Thyroid gland (tissue), 4 donors: ENCODE results near the gene ALPI. TPM values are rescaled to one million over a fixed set of nuclear protein-coding genes. Genes with fewer than 3 reads are reported as not detected.

Experiments used
- DNase-seq, 2 donors: peaks; one replicate each; pipeline ENCODE4 v3.0.0-alpha.2; 2019
- H3K27ac ChIP-seq, 3 donors: fragments of 200-600 bp; sonication (generic); 1 replicate in 2 of 3; 2 replicates in 1 of 3; pipeline ENCODE4 v1.5.1; 2016 to 2019; ENCODE audit warnings: mild to moderate bottlenecking in 1 of 3, moderate library complexity in 1 of 3
- H3K27me3 ChIP-seq: fragments of 200-600 bp; sonication (generic); one replicate; pipeline ENCODE4 v1.5.1; 2019
- H3K36me3 ChIP-seq, 2 donors: fragments of 200-600 bp; sonication (generic); one replicate each; pipeline ENCODE4 v1.5.1; 2016 to 2019
- H3K4me1 ChIP-seq, 2 donors: fragments of 200-600 bp; sonication (generic); one replicate each; pipeline ENCODE4 v1.5.1; 2017 to 2019
- H3K4me3 ChIP-seq, 3 donors: fragments of 200-600 bp; sonication (generic); replicated peaks in 1 of 3; 1 replicate in 2 of 3; 2 replicates in 1 of 3; pipeline ENCODE4 v1.5.1; 2016; ENCODE audit warnings: mild to moderate bottlenecking in 1 of 3
- H3K9me3 ChIP-seq: fragments of 200-600 bp; sonication (generic); one replicate; pipeline ENCODE4 v1.5.1; 2017
- POLR2A ChIP-seq, 2 donors: fragments of 450-650 bp; IDR thresholded peaks; one replicate each; pipeline ENCODE4 v1.6.1; 2017; ENCODE audit warnings: antibody characterized with exemption in 2 of 2, mild to moderate bottlenecking in 2 of 2, moderate library complexity in 1 of 2
- WGBS, 2 donors: methylation state at CpG; one replicate each; pipeline ENCODE4 v1.1.5; 2017; 5-methylcytosine and 5-hydroxymethylcytosine counted together
- intact Hi-C: fragments of 100-400 bp; cut with DNase I; formaldehyde crosslinking; loops from one replicate; pipeline ENCODE4 v1.15.1; 2023
- total RNA-seq, 4 donors: library from RNA; depleted of rRNA; stranded (reverse); fragments of >200 nt; gene quantifications; one replicate each; pipeline ENCODE4 v1.2.3, GENCODE V29; 2016
- TF ChIP-seq, protein P1 (sequence below), 6 experiments: fragments of 200-600 bp in 3 of 6; fragments of 450-650 bp in 3 of 6; sonication (generic) in 3 of 6; IDR thresholded peaks; one replicate each; pipeline ENCODE4 v1.5.1; 2016 to 2019; ENCODE audit warnings: antibody characterized with exemption in 6 of 6, mild to moderate bottlenecking in 2 of 6, inconsistent platforms in 1 of 6, moderate library complexity in 1 of 6

The ALPI gene
- total RNA-seq, 4 donors from 2014 or later, result not detected

DNA sequence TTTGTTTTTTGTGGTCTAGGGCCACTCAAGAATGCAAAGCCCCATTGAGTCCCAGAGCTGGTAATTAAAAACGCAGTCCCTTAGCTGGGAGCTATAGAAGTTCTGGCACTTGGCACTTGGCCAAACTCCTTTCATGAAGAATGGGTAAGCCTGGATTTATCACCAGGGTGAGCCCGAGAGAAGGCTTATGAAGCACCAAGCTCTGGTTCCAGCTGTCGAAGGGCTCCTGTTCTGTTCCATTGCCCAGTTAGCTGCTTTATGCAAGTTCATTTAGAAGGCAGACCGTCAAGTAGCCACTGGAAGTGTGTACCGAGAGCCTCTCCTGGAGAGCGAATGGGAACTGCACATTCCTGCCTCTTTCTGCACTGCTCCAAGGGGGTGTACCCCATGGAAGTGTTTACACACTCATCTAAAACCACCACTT, 17.5 kb downstream of the ALPI start:
- Histone ChIP-seq H3K9me3 (no peaks in the 10 kb centered on the region), H3K36me3 (no peaks in the 10 kb centered on the region), H3K4me3 (no peak overlapping the region), H3K27me3 (no peaks in the 10 kb centered on the region), H3K4me1 (peaks cover 3 to 6% of the 10 kb centered on the region in 2 donors), H3K27ac (no peak overlapping the region)
- 11 to 33% methylated on average over 6 of the region's 6 CpGs for WGBS, 2 donors
- intact Hi-C loops, result no loop called here
- peak; percentile 71 to 79 for DNase-seq
- TF ChIP-seq POLR2A (IDR thresholded peaks at IDR 0.05), result no peak
- TF ChIP-seq, protein P1, sequence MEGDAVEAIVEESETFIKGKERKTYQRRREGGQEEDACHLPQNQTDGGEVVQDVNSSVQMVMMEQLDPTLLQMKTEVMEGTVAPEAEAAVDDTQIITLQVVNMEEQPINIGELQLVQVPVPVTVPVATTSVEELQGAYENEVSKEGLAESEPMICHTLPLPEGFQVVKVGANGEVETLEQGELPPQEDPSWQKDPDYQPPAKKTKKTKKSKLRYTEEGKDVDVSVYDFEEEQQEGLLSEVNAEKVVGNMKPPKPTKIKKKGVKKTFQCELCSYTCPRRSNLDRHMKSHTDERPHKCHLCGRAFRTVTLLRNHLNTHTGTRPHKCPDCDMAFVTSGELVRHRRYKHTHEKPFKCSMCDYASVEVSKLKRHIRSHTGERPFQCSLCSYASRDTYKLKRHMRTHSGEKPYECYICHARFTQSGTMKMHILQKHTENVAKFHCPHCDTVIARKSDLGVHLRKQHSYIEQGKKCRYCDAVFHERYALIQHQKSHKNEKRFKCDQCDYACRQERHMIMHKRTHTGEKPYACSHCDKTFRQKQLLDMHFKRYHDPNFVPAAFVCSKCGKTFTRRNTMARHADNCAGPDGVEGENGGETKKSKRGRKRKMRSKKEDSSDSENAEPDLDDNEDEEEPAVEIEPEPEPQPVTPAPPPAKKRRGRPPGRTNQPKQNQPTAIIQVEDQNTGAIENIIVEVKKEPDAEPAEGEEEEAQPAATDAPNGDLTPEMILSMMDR (IDR thresholded peaks at IDR 0.05), result peak in 1 of 6 experiments; percentile 19

DNA sequence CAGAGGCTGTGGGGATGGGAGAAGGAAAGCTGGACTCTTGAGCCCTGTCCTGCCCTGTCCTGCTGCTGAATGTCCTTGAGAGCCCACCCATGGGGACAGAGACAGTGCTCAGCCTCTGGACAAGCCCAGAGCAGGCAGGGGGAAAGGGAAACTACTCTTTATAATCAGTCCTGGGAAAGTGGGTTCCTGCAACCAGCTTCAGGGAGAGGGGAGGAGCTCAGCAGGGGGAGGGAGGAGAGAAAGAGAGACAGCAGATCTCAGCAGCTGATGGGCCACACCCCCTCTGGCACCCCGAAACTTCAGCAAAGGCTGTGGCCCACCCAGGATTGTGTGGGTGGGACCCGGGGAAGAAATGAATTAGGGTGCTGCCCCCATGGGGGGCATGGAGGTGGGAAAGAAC, 20.1 kb downstream of the ALPI start:
- intact Hi-C loops, result no loop called here
- no peaks in the 10 kb centered on the region for H3K27me3 ChIP-seq
- TF ChIP-seq POLR2A (IDR thresholded peaks at IDR 0.05), result no peak
- TF ChIP-seq, protein P1 (IDR thresholded peaks at IDR 0.05), result no peak
- DNase-seq, result no peak
- no peaks in the 10 kb centered on the region for H3K36me3 ChIP-seq
- H3K4me1 ChIP-seq, result peaks cover 3 to 6% of the 10 kb centered on the region in 2 donors
- no peak overlapping the region for H3K4me3 ChIP-seq
- H3K27ac ChIP-seq, result no peak overlapping the region
- WGBS, 2 donors, result 69 to 88% methylated on average over 2 of the region's 2 CpGs
- no peaks in the 10 kb centered on the region for H3K9me3 ChIP-seq

DNA sequence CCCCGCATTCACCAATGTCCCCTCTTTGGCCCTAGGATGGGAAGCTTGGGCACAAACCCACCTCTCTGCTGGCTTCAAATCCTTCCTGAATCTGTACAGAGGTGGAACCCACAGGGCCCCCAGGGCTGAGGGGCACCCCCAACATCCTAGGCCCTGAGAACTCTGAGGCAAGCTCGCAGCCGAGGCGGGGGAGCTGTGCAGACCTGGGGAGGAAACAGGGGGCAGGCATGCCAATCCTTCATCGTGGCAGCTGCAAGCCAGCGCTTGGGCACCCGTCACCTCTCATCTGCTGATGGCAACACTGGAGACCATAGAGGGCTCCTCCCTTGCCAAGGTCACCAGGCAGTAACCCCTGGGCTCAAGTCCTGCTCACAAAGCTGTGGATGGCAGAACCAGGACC, 20.8 kb downstream of the ALPI start:
- WGBS, 2 donors, result 96 to 100% methylated on average over 3 to 6 of the region's 7 CpGs
- no peak for DNase-seq
- H3K9me3 ChIP-seq, result no peaks in the 10 kb centered on the region
- no peaks in the 10 kb centered on the region for H3K27me3 ChIP-seq
- no peak for TF ChIP-seq POLR2A (IDR thresholded peaks at IDR 0.05)
- TF ChIP-seq, protein P1 (IDR thresholded peaks at IDR 0.05), result no peak
- H3K36me3 ChIP-seq, result no peaks in the 10 kb centered on the region
- intact Hi-C loops, result no loop called here
- H3K4me3 ChIP-seq, result no peak overlapping the region
- peaks cover 3 to 6% of the 10 kb centered on the region in 2 donors for H3K4me1 ChIP-seq
- no peak overlapping the region for H3K27ac ChIP-seq

DNA sequence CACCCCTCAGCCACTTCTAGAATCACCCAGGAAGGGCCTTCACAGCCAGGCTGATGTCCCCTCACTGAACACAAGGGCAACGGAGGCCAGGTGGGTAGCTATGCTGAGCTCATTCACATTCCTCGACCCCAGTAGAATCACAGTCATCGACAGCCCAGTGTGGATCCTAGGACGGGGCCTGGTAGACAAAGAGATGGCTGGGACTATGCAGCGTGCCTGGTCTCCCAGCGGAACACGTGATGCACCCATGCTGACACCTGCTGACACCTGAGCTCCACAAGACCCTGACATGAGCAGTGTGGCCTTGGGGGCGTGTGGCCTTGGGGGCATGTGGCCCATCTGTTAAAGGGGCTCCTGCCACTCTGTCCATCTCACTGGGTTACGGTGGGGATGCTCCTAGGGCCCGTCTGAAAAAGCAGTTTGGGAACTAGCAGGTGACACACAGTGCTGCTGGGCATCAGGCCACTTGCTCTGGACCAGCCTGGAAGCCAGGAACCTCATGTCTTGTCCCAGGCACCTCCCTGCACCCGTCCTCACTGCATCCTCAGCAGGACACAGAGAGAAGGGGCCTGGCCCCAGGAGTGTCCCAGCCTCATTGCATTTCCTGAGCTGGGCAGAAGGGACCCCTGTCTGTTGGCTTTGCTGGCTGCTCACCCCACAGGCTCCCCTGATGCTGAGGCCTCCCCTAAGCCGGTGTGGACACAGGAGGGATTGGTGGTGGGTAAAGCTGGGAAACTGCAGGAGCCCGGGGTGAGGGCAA, 22.0 kb downstream of the ALPI start:
- Histone ChIP-seq H3K27me3 (no peaks in the 10 kb centered on the region), H3K4me1 (peaks cover 3 to 6% of the 10 kb centered on the region in 2 donors), H3K9me3 (no peaks in the 10 kb centered on the region), H3K4me3 (no peak overlapping the region), H3K27ac (no peak overlapping the region), H3K36me3 (no peaks in the 10 kb centered on the region)
- 94 to 96% methylated on average over 5 to 10 of the region's 13 CpGs for WGBS, 2 donors
- no peak for DNase-seq
- intact Hi-C loops, result no loop called here
- TF ChIP-seq, protein P1 (IDR thresholded peaks at IDR 0.05), result no peak
- TF ChIP-seq POLR2A (IDR thresholded peaks at IDR 0.05), result no peak

DNA sequence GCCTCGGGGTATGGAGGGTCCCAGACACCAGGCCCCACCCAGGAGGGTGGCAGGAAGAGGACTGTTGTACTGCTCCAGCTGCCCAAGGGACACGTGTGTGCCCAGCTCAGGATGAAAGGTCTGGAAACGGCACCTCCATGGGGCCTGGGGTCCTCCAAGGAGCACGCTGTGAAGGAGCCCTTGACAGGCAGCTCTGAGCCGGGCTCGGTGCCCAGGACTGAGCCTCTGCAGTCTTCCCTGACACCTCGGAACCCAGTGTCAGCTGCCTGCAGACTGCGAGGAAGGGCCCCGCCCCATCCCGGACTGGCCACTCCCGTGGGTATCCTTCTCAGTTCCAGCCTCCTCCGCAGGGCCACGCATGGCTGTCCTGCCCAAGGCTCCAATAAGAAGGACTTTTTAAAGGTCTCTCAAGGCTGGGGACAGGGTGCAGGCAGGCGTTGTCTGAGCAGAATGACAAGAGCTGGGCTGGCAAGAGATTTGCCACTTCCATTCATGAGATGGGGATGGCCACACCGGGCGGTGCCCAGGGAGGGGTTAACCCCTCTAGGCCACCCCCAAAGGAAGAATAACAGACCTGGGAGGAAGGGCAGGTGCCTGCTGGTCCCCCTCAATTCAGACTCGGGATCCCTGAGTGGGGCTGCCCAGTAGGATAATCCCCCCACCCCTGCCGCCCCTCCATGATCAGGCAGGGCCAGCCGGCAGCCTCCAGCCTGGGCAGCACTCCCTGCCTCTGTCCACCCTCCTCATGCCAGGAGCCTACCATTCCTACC, 22.8 kb downstream of the ALPI start:
- H3K4me1 ChIP-seq, result peaks cover 0 to 4% of the 10 kb centered on the region in 2 donors
- peak; percentile 29 to 34 for DNase-seq
- WGBS, 2 donors, result 49 to 71% methylated on average over 7 to 10 of the region's 19 CpGs
- no peak overlapping the region for H3K4me3 ChIP-seq
- H3K27ac ChIP-seq, result no peak overlapping the region
- H3K36me3 ChIP-seq, result no peaks in the 10 kb centered on the region
- TF ChIP-seq, protein P1 (IDR thresholded peaks at IDR 0.05), result no peak
- TF ChIP-seq POLR2A (IDR thresholded peaks at IDR 0.05), result no peak
- H3K9me3 ChIP-seq, result no peaks in the 10 kb centered on the region
- intact Hi-C loops, result no loop called here
- H3K27me3 ChIP-seq, result no peaks in the 10 kb centered on the region
